Lower leg skin (tissue), 3 donors: ENCODE data around the gene ZNF862.

Experiments used
- CTCF ChIP-seq, 3 donors: fragments of 450-650 bp; IDR thresholded peaks; one replicate each; pipeline ENCODE4 v1.5.1; 2016; ENCODE audit warnings: antibody characterized with exemption in 3 of 3, mild to moderate bottlenecking in 3 of 3, moderate library complexity in 2 of 3
- POLR2A ChIP-seq, 2 donors: fragments of 450-650 bp; IDR thresholded peaks; one replicate each; pipeline ENCODE4 v1.6.1; 2016 to 2017; ENCODE audit warnings: antibody characterized with exemption in 2 of 2, mild to moderate bottlenecking in 1 of 2, moderate library complexity in 1 of 2

GRCh38 chr7:149864023-149864422 is 25.8 kb downstream of the ZNF862 start:
- TF ChIP-seq POLR2A (IDR thresholded peaks at IDR 0.05) (no peak), CTCF (IDR thresholded peaks at IDR 0.05) (no peak)
